Activated T-helper 1 cell treated with Interleukin-2 at 50 U/mL for 16 hours (primary cell): Measurements from ENCODE around the gene DDX49.
"Not testable (repeated sequence)": the region's sequence is repeated elsewhere in the genome, so short reads cannot be mapped to it uniquely, and the experiment has no call there.

Experiments used
- DNase-seq: peaks from one replicate; pipeline ENCODE4 v3.0.0-alpha.2; 2020; ENCODE audit warnings: low read depth

The DDX49 gene

DNA sequence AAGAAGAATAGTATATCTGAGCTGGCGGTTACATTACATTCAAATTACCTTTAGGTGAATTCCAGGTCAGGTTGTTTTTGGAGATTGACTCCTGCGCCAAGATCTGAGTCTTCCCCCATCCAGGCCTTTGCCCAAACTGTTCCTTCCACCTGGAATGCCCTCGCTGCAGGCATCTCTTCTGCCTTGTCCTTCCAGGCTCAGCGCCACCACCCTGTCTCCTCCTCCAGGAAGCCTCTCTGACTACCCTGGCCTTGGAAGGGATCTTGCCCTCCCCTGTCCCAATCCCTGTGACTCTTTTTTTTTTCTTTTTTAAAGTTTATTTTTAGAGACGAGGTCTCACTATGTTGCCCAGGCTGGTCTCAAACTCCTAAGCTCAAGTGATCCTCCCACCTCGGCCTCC, 23.2 kb downstream of the DDX49 start:
- DNase-seq = no peak

- no peak for DNase-seq
These were observed 23.9 kb downstream of the DDX49 start for GRCh38 chr19:18943465-18943864.

GRCh38 chr19:18945297-18945696, 25.8 kb downstream of the DDX49 start:
- DNase-seq = no peak

DNA sequence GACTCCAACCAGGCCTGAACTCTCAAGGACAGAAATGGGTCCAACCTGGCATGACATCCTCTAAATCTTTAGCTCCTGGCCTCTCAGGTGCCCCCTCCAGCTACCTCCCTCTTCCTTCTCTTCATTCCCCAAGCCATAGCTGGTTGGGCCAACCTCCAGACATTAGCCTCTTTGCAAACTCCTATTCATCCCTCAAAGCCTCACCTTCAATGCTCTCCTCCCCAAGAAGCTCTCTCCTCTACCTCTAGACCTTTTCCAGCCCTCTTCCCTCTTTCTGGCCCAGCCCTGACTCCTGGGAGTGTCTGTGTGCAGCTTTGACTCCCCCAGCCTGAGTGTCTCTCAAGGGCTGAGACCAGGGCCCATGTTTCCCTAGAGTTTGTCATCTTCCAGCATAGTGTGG, 26.8 kb downstream of the DDX49 start:
- no peak for DNase-seq

DNA sequence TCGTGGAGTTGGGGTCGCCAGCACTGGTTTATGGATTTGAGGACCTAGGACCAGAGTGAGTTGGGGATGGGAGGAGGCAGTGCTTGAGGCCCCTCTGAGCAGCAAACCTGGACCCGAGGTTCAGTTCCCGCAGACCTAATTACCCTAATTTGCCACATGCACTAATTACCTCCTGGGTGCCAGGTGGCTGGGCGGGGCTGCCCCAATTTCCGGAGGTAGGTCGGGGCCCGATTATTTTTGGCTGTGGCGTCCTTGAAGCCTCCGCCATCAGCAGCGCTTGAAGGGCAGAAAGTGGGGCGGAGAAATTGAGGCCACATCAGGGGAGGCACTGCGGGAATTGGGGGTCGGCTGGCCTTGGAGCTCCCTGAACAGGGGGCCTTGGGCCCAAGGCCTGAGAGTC, 27.4 kb downstream of the DDX49 start:
- DNase-seq = no peak

DNA sequence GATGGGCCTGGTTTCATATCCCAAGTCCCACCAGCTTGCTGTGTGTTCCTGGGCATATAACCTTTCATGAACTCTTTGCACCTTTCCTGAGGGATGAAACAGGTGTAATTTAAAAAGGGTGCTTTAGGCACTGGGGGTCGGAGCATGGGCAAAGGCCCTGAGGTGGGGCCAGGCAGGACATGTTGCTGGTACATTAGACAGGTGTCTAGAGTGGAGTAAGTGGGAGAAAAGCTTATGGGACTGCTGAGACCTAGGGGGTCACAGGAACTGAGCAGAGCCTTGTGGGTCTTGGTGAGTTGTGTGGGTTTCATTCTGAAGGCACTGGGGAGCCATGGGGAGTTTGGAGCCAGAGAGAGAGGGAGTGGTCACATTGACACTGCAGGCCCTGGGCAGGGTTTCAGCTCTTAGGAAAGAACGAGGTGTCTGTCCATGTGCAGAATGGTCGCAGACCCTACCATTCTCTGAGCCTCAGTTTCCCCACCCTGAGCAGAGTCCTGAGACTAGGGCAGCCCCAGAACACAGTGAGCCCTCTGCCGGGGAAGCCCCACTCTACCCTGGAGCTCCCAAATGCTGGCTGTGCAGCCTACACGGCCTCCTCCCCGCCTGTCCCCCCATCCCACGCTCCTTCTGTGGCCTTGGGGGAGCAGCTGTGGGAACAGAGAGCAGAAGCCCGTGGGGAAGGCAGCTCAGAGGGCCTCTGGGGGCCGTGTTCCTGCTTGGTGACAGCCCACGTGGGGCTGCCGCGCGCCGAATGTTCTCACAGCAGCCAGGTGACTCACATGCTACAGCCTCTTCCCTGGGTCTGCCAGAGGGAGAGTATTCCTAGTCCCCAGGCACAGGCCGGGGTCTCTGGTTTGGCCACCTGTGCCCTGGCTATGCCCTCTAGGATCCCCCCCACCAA, 28.8 kb downstream of the DDX49 start:
- no peak for DNase-seq

DNA sequence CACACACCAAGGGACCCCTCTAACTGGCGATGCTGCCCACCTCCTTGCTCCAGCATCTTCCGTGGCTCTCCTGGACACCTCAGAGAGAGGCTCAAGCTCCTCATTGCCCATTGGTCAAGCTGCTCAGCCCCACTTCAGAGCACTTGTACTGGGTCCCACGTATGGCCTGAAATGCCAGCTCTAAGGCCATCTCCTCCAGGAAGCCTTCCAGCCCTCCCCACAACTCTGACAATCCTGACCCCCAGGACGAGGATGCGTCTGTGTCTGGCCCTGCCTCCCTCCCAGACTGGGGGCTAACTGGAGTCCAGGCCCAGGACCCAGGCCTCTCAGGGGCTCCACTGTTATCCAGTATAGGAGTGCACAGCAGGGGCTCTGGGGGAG, 29.5 kb downstream of the DDX49 start:
- no peak for DNase-seq

DNA sequence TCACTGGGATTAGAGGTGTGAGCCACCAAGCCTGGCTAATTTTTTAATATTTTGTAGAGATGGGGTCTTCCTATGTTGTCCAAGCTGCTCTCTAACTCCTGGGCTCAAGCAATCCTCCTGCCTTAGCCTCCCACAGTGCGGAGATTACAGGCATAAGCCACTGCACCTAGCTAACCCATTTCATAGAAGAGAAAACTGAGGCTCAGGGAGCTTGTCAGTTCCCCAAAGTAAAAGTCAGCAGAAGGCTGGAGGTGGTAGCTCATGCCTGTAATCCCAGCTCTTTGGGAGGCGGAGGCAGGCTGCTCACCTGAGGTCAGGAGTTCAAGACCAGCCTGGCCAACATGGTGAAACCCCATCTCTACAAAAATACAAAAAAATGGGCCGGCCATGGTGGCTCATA, 30.3 kb downstream of the DDX49 start:
- DNase-seq = no peak

DNA sequence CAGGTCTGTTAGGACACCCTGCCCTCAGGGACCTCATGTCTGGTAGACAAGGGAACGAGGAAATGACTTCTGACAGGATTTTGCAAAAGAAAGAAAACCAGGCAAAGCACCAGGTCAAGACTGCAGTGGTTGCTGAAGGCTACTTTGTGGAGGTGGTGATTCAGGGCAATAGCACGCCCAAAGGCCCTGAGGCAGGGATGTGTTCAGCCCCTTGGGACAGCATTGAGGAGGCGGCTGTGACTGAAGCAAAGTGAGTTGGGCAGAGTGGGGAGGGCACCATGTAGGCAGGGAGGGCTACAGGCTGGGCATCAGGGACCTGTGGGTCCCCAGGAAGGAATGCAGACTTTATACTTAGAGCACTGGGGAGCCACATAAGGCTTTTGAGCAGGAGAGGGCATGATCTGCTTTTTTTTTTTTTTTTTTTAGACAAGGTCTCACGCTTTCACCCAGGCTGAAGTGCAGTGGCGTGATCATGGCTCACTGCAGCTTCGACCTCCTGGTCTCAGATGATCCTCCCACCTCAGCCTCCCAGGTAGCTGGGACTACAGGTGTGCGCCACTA, 32.3 kb downstream of the DDX49 start:
- no peak for DNase-seq

- not testable (repeated sequence) for DNase-seq
These were observed 33.0 kb downstream of the DDX49 start for GRCh38 chr19:18952364-18953003.

DNA sequence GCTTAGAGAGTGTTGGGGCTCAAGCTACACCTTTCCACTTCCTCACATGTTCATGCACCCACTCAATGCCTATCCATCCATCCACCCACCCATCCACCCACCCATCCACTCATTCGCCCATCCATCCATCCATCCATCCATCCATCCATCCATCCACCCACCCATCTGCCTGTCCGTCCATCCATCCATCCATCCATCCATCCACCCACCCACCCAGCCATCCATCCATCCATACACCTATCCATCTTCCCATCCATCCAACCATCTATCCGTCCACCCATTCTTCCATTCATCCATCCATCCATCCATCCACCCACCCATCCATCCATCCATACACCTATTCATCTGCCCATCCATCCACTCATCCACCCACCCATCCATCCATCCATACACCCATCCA, 34.6 kb downstream of the DDX49 start:
- DNase-seq = no peak

DNA sequence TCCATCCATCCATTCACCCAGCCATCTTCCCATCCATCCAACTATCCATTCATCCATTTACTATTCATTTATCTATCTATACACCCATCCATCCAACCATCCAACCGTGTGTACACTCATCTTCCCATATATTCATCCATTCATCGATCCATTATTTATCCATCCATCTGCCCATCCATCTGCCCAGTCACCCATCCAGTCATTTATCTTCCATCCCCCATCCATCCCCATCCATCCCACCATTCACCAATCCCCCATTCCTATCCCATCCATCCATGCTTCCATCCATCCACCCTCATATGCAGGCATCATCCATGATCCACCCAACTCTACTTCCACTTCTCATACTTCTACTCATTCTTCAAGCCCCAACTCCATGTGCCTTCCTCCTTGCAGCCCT, 35.5 kb downstream of the DDX49 start:
- DNase-seq = no peak

GRCh38 chr19:18960370-18960769, 40.9 kb downstream of the DDX49 start:
- DNase-seq = no peak

- no peak for DNase-seq
These were observed 42.5 kb downstream of the DDX49 start for GRCh38 chr19:18961767-18962620.

GRCh38 chr19:18964121-18964520, 44.6 kb downstream of the DDX49 start:
- DNase-seq = no peak

DNA sequence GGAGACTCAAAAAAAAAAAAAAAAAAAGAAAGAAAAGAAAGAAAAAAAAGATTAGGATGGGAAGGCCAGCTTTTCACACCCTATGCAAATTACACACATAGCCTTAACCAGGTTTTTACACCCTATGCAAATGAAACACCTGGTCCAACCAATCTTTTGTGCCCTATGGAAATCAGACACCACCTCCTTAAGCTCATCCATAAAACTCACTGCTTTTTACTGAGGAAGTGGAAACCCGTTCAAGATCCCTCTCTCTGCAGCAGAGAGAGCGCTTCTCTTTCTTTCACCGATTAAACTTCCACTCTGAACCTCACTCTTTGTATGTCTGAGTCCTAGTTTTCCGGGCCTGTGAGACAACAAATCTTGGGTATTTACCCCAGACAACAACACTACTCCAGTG, 46.8 kb downstream of the DDX49 start:
- no peak for DNase-seq

- no peak for DNase-seq
These were observed 48.0 kb downstream of the DDX49 start for GRCh38 chr19:18967358-18968146.

DNA sequence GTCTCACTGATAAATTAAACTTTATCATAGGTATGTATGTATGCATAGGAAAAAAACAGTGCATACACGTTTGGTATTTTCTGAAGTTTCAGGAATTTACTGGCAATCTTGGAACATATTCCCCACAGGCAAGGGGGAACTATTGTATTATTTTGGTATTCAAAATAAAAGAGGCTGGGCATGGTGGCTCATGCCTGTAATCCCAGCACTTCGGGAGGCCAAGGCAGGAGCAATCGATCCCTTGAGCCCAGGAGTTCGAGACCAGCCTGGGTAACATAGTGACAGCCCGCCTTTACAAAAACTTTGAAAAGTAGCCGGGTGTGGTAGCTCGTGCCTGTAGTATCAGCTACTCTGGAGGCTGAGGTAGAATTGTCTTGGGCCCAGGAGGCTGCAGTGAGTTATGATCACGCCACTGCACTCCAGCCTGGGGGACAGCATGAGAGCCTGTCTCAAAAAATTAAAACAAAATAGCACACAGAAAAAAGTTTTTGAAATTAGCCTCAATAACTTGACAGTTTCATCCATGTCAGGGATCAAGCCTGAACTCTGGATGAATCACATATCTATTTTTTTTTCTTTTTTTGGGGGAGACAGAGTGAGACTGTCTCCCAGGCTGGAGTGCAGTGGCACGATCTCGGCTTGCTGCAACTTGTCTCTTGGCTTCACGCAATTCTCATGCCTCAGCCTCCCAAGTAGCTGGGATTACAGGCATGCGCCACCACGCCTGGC, 50.6 kb downstream of the DDX49 start:
- DNase-seq = no peak

- DNase-seq = no peak
These were observed 52.8 kb downstream of the DDX49 start for GRCh38 chr19:18972301-18972811.

DNA sequence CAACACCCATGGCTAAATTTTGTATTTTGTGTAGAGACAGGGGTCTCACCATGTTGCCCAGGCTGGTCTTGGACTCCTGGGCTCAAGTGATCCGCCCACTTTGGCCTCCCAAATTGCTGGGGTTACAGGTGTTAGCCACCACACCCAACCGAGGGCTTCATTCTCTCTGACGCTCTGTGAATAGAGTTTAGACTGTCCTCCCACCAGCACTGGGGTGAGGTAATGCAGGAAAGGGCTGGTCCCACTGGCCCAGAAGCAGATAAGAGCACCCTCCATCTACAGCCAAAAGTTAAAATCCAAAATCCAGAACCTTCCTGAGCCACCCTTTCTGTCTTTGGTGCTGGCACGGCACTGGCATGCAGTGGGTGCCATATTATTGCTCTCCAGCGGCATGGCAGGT, 53.3 kb downstream of the DDX49 start:
- DNase-seq = no peak

- DNase-seq = no peak
These were observed 55.5 kb downstream of the DDX49 start for GRCh38 chr19:18975011-18975410.
